GM19372 (cell line): Measurements from ENCODE around the gene SDHB.
A peak's percentile ranks its signal among the peaks of the same experiment; 100 is the strongest.

Source experiments
- ATAC-seq: cut with Tn5 transposase; IDR thresholded peaks from one replicate; pipeline ENCODE4 v1.9.1; 2021; ENCODE audit warnings: mild to moderate bottlenecking, low read depth, moderate library complexity; ENCODE audit not compliant: unreplicated experiment

The SDHB gene

DNA sequence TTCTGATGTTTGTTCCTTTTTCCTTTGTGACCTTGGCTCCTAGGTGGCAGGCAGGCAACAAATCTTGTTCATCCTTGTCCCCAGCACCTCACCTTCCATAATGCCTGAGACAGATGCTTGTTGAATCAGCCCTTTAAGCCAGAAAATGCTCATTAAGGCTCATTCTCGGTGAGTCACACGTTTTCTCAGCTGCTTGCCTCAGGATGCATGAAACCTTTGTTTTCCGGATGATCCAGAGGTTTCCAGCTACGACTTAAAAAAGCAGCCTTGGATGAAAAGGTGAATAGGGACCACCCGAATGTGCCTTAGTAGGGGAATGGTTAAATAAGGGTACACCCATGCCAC is 37.5 kb downstream of the SDHB start:
- ATAC-seq: no peak

DNA sequence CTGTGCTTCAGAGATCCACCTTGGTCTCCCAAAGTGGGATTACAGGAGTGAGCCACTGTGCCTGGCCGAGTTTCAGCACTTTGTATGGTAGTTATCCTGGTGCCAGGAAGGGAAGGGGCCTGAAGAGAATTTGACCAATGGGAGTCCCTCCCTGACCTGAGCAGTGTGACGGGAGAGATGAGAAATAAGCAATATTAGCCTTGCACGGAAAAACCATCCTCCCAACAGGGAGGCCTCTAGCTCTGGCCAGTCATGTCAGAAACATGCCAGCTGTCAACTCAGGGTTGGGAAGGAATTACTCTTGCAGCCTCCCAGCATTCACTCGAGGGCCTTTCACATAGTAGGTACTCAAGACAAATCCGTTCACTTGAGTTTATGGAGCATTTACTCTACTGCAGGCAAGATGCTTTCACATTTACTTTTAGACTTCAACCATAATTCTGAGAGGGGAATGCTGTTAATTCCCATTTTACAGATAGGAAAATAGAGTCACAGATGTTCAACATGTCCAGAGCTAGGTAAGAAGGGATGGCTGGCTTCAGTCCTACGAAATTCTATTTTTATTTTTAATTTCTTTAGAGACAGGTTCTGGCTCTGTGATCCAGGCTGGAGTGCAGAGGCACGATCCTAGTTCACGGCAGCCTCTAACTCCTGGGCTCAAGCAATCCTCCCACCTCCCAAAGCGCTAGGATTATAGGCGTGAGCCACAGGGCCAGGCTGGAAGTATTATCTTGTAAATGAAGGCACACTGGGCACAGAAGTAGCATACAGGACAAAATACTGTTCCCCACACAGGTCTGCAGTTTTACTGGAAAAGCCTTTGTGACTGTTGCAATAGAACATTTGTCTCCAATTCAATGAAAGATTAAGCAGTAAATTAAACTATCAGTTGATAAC is 38.9 kb downstream of the SDHB start:
- ATAC-seq: no peak

DNA sequence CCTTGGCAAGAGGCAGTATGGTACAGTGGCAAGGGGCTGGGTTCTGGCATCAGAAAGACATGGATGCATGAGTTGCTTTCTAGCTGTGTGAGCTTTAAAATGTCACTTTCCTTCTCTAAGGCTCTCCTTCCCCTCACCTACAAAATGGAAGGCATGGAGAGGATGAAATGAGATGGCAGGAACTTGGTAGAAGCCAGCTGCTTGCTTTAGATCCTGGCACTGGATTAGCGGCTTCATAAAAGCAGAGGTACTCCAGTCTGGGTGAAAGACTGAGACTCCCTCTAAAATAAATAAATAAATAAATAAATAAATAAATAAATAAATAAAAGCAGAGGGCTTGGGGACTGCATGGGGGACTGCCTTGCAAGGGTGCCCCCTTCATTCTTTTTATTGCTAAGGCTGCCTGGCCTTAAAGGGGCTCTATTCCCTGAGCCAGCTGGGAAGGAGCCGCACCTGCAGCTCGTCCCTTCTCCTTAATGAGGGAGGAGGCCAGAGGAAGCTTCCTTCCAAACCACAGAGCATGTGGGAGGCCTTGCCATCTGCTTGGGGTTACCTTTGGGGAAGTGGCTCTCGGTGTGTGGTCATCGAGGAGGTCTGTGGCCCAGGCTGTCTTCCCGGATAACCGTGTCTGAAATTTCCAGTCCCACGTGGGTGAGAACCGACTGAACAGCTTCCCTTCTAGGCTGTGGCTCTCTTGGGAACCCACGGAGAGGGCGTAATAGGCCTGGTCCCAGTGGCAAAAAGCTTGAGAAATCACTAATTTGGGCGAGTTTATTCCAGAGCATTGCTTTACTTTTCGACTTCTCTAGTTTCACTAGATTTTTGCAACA is 40.1 kb downstream of the SDHB start:
- ATAC-seq: no peak

DNA sequence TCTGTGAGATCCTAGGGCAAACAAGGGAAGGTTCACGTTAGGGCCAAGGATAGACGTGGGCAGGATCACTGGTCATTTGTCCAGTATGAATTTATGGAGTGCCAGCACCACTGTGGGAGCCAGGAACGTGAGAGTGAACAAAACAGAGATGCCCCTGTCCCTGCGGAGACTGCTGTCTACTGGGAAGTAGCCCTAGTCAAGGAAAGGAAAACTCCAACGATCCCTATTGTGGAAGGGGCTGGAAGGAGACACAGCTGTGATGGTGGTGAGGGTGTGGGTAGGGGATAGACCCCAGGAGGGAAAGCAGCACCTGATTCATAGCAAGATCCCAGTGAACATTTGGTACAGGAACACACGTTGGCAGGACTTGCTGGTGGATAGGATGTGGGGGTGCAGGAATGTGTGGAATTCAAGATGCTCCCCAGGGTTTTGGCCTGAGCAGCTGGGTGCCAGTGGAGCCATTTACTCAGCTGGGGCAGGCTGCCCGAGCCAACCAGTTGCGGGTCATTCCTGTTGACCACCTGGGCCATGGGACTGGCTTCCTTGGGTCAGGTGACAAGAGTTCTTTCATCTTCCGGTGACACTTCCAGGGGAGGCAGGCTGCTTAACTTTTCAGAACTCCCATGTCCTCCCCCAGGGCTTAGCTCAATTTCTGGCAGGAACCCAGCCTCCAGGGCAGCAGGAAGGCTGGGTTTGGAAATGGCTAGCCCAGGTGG is 40.9 kb downstream of the SDHB start:
- ATAC-seq: no peak

DNA sequence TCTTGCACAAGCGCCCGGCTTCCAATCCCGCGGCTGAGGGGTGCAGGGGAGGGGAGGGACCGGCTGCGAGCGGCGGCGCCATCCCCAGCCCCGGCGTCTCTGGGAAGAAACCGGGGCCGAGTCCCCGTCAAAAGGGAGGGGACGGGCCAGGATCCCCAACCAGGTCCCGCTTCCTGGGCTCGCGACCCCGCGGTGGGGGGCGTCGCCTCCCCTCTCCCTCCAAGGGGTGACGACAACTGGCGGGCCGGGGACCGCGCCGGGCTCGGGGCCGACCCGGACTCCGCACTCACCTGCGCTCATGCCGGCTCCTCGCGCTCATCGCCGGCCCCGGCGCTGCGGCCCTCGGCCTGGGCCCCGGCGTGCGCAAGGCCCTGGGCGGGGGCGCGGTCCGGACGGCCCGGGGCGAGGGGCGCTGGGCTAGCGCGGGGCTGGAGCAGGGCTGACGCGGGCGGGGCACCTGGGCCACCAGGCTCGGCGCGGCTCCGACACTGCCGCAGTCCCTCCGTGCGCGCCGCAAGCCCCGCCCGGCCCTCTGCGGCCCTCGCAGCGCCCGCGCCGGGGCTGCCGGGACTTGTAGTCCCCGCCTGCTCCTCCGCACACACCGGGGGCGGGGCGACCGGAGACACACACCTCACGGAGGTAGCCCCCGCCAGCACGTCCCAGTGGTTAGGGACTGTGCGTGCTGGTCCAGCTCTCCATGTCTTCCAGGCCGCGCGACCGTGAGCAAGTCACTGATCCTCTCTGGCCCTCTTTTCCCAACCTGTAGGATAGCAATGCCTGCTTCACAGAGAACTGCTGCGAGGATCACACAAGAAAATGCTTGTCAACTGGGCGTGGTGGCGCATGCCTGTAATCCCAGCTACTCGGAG is 42.2 kb downstream of the SDHB start, which contains the start of gene ATP13A2:
ATP13A2 (minus strand) TSS at position 490 of the 869 bp plus-strand sequence; CDS start at position 300, 190 bp downstream.
- ATAC-seq: peak; percentile 92

DNA sequence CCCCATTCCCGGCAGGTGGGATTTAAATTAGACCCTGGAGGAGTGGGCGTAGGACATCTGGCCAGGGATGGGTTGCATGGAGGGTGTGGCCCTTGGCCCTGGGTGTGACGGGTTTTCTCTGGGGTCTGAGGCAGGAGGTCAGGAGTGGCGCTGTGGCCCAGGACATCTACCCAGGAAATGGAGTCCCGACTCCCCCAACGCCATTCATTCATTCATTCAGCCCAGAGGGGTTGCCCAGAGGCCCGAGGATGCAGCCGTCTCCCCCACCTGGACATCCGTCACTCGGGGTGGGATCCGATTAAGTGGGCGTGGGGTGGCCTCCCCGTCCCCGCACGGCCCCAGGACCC is 42.8 kb downstream of the SDHB start:
- no peak for ATAC-seq

DNA sequence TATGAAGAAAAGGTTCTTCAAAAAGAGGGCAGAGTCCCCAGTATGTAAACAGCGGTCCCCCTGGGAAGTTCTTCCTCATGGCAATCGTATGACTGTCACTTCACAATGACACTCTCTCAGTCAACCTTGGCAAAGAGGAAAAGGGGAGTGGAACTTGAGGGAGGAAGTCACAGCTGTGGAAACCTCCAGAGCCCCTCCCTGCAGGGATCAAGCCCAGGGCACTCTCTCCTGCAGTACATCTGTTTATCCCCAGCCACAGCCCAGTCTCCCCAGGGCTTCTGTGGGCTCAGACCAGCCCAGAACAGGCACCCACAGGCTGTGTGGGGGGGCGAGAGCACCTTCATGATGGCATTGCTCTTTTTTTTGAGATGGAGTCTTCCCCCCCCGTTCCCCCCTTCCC is 44.1 kb downstream of the SDHB start:
- ATAC-seq: no peak

DNA sequence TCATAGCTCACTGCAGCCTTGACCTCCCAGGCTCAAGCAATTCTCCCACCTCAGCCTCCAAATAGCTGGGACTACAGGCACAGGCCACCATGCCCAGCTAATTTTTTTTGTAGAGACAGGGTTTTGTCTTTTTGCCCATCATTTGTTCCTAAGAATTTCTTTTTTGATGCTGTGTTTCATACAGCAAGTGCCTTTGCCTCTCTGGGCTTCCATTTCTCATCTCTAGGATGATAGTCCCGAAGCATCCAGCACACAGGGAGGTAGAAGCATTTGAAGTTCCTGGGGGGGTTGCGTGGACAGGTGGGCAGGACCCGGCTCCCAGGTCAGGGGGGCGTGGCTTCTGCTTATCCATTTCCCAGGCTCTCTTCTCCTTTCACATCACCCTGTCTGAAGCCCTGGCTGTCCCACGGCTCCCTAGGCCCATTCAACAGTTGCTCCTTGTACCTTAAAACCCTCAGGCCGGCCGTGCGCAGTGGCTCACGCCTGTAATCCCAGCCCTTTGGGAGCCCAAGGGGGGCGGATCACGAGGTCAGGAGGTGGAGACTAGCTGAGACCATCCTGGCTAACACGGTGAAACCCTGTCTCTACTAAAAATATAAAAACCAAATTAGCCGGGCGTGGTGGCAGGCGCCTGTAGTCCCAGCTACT is 45.5 kb downstream of the SDHB start:
- no peak for ATAC-seq

DNA sequence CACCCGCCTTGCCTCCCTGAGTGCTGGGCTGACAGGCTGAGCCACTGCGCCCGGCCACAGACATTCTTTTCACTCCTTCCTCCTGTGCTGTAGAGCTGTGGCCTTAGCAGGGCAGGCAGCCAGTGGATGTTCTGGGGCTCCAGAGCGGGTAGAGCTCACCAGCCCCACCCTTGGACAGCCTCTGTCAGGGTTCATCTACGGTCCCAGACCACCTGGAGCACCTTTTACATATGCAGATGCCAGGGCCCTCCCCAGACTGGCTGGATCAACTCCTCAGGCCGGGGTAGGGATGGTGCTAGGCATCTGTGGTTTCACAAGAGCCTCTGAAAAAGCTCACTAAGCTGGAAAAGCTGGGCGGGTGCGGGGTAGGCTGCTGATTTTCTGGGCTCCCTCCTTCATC is 46.7 kb downstream of the SDHB start:
- ATAC-seq: no peak

DNA sequence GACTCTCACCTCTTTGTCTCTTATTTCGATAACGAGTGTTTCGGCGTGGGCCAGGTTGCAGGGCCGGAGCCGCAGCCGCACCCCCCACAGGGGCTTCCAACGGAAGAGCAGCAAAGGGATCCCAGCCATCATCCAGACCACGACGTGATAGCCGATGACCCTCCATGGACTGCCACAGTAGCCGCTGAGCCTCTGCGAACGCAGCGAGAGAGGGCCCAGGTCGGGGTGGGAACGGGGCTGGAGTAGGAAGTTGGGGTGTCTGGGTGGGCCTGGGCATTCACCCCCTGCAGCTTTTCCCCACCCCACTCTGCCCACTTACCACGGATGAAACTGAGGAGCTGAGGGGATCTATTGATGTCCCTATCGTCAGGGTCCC is 48.5 kb downstream of the SDHB start:
- ATAC-seq: no peak

DNA sequence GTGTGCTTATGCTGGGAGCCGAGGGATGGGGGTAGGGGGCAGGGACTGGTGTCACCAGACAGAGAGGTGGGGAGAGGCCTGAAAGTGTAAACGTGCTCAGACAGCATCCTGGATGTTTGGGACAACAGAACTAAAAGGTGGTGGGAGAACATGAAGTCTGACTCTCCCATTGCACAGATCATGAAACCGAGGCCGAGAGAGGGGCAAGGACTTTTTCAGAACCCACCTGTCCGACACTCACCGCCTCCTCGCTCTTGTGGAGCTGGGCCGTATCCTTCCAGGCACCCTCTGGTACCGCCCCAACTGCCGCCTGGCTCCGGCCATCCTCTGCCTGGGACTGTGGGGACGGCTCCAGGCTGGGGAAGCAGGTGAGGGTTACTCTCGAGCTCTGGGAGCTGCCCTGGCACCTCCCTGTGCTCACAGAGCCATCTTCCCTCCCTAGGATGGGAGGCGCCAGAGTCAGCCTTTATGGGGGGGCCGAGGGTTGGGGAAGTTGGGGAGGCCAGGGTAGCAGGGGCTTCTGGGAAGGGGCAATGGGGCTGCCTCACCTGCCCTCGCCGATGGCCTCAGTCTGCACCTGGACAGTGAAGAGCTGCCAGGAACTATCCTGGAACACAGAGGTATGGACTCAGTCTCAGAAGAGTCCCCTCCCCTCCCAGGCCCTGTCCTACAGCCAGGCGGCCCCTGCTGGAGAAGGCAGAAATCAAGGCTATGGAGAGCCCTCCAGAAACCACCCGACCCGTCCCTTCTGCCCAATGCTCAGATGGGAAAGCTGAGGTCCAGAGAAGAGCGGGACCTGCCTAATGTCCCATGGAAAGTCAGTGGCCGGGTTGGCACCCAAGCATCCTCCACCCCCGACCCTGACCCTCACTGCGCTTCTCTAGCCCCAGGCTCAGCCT is 49.1 kb downstream of the SDHB start:
- ATAC-seq: no peak

DNA sequence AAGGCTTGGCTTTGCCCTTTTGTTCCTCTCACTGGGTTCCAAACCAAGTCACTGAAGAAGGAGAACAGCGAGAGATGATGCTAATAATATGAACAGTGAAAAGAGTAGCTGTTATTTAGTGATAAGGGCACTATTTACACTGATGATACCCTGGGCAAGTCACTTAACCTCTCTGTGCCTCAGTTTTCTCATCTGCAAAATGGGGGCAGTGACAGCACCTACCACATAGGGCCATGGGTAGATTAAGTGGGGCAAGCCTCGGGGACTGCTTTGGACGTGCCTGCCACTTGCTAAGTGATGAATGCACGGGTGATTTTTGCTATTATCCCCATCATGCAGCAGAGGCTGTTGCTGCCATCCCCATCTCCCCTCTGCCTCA is 51.3 kb downstream of the SDHB start:
- no peak for ATAC-seq

DNA sequence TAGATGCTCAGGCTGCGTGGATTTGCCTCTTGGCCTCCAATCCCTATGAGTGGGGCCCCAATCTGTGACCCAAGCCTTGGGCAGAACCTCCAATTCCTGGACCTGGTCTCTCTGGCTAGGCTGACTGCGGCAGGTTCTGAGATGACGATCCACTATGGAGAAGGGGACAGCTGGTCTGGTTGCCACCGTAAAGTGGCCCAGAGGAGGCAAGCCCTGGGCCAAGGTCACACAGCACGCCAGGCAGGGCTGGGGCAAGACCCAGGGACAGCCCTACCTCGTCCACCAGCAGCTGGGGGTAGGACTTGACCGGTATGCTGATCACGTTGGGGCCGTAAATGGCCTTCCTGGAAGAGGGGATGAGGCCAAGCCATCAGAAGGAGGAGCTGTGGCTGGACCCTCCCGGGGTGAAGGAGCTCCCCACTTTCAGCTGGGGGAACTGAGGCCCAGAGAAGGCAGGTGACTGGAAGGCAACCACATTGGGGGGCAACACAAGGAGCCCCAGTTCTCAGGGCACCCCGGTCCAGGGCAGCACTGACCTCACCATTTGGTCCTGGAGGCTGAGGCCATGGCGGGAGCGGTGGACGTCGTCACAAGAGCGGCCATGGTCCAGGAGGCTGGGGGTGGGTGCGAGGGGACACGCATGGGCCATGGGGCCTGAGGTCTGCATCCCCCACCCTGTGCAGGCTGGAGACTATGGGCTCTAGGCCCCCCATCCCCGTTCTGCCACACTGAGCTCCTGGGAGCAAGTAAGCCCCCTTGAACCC is 51.9 kb downstream of the SDHB start:
- no peak for ATAC-seq

DNA sequence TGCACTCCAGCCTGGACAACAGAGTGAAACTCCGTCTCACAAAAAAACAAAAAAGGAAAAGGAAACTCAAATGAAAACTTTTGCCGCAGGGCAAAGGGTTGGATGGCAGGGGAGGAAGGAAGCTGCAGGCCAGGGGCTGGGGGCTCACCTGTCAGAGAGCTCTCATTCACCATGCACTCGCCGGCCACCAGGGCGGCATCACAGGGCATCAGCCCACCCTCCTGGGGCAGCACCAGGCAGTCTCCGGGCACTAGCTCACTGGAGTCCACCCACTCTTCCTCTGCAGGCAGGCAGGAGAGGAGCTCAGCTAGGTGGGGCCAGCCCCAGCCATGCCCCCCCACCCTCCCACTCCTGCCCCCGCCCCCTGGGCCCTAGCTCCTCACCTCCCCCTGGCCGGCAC is 54.0 kb downstream of the SDHB start:
- ATAC-seq: no peak

DNA sequence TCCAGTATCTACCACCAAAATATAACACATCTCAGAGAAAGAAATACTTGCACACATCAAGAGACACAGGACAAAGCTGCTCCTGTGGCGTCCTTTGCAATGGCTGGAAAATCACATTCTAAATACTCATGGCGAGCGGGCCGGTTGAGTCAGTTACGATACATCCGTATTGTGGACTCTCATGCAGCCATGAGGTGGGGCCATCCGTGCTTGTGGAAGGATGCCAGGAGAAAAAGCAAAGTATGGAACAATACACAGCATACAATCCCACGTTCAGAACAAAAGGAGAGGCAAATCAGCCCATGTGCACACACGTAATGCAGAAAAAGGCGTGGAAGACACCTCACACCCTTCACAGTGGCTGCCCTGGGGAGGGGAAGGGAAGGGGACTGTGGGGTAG is 55.2 kb downstream of the SDHB start:
- no peak for ATAC-seq

DNA sequence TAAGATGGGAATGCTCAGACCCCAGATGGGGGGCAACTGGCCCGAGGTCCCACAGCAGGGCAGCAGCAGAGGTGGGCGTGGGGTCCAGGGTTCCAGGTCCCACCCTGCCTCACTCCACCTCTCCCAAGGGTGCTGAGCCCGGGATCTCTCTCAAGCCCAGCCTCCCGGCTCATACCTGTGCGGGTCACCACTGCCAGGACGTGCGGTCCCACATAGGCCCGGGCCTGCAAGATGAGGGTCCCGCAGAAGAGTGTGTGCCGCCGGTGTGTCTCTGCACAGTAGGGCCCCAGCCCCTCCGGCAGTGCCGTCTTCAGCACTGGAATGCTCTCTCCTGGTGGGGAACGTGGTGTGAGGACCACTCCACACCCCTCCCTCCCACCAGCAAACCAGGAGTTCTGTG is 57.0 kb downstream of the SDHB start:
- ATAC-seq: no peak

DNA sequence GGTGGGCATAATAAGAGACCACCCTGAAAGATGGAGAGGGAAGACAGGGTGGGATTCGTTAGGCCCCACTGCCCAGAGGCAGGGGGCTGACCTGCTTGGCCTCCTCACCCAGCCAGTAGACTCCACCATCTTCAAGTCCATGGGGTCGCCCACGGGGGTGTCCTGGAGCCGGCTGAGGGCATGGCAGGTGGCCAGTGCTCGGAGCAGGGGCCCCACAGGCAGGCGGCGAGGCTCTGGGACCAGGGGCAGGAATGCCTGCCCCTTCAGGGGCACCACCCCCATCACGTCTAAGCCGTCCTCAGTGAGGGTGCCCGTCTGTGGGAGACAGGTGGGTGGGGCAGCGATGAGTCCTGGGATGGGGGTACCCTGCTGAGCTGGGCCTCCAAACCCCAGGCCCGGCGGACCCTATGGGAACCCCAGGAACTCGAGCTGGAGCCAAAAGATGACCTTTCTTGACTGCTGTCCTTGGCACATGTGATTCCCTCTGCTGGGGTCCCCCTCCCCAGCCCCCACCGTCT is 60.3 kb downstream of the SDHB start:
- ATAC-seq: no peak

DNA sequence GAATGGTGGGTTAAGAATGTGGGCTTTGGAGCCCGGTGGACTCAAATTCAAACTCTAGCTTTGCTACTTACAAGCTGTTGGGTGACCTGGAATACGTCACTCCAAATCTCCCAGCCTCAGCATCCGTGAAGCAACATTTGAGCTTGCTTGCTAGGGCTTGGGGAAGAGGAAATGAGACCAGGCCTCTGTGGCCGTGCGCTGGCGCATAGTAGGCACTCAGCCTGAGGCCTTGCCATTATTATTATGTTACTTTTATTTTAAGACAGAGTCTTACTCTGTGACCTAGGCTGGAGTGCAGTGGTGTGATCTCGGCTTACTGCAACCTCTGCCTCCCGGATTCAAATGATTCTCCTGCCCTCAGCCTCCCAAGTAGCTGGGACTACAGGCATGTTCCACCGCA is 61.2 kb downstream of the SDHB start:
- ATAC-seq: no peak
